ENCODE measurements around the gene GATA5.

- TF ChIP-seq EZH2 (IDR thresholded peaks at IDR 0.05; ENCODE audit: borderline replicate concordance, low read depth, low read length, severe bottlenecking): no peak
- TF ChIP-seq CTCF (IDR thresholded peaks at IDR 0.05; ENCODE audit: extremely low read depth in 1 of 2, insufficient read depth in 1 of 2, low read depth in 1 of 2, low read length in 2 of 2): no peak
- no peak for TF ChIP-seq POLR2AphosphoS5 (IDR thresholded peaks at IDR 0.05; ENCODE audit: insufficient read depth, low read depth, low read length)
- TF ChIP-seq POLR2A (IDR thresholded peaks at IDR 0.05; ENCODE audit: low read depth, low read length): no peak
Observed at GRCh38 chr20:62517901-62518610, 42.3 kb upstream of the GATA5 start.

All from endothelial cell of umbilical vein (primary cell).